AG10803 (cell line): ENCODE results near the gene LAMA3.

Source experiments
- DNase-seq: peaks from one replicate; pipeline ENCODE4 v3.0.0; 2010; ENCODE audit warnings: low read depth
- H3K4me3 ChIP-seq: 2 replicates; pipeline ENCODE4 v1.5.1; 2011; ENCODE audit warnings: mild to moderate bottlenecking, low read length, control low read depth
- CTCF ChIP-seq: conservative IDR thresholded peaks from 2 replicates; pipeline ENCODE4 v1.5.1; 2011; ENCODE audit warnings: mild to moderate bottlenecking, low read length, control low read depth, inconsistent platforms

LAMA3 gene

GRCh38 chr18:23721696-23722480 lies 32.6 kb downstream of the LAMA3 start:
- no peak overlapping the region for H3K4me3 ChIP-seq
- TF ChIP-seq CTCF = no peak
- DNase-seq = peak; percentile 7

GRCh38 chr18:23722646-23723045 lies 33.4 kb downstream of the LAMA3 start:
- H3K4me3 ChIP-seq = no peak overlapping the region
- no peak for TF ChIP-seq CTCF
- peak; percentile 20 for DNase-seq

DNA sequence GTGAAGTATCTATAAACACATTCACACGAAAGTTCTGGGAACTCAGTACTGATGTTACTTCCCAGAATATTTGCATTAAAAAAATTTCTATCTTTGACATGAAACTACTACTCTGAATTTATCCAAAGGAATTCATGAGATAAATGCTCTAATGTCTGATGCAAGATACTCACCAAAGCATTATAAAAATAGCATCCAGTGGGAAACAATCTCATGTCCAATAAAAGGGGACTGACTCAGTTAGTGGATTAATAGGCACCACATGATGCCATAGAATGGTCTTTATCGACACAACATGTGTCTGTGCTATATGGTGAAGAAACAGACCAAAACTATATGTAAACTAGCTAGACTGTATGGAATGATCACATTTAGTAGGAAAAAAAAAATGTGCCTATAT lies 33.9 kb downstream of the LAMA3 start:
- no peak overlapping the region for H3K4me3 ChIP-seq
- DNase-seq = peak; percentile 52
- no peak for TF ChIP-seq CTCF

DNA sequence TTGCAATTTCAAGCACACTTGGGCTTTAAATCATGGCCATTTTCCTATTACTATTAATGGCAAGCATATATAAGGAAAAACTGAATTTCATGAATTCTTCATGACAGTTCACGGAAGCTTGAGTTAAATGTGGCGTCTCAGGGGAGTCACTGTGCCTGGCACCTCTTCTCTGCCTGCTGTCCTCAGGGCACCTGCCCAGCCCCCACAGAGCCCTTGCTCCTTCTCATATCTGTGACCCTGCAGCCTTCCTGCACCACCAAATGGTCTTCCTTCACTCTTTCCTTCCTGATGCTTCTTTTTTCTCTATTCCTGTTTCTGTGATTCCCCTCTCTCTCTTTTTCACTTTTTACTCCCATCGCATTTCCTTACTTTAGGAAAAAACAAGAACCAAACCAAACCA lies 35.4 kb downstream of the LAMA3 start:
- no peak overlapping the region for H3K4me3 ChIP-seq
- no peak for DNase-seq
- no peak for TF ChIP-seq CTCF

GRCh38 chr18:23725351-23725750 lies 36.1 kb downstream of the LAMA3 start:
- TF ChIP-seq CTCF = no peak
- DNase-seq = no peak
- H3K4me3 ChIP-seq = no peak overlapping the region

- DNase-seq = no peak
- no peak overlapping the region for H3K4me3 ChIP-seq
- TF ChIP-seq CTCF = no peak
Observed at GRCh38 chr18:23725827-23726661, 36.8 kb downstream of the LAMA3 start.
